Measurements from ENCODE around the gene CENPF.

The CENPF gene

GRCh38 chr1:214602764-214603657, at the start of gene CENPF:
CENPF (plus strand) TSS chr1:214603195; CDS start chr1:214613755, 10,560 bp downstream.
- Histone ChIP-seq H3K4me3 (ENCODE audit: low read length) (peak within 1 kb of the TSS; percentile 84), H3K36me3 (ENCODE audit: control insufficient read depth, insufficient read depth, low read length) (no peaks in the 10 kb centered on the region; the same call in 1 of the 2 replicates), H3K27me3 (ENCODE audit: control insufficient read depth, insufficient read depth, low read length) (no peaks in the 10 kb centered on the region), H3K4me1 (ENCODE audit: control insufficient read depth, insufficient read depth, low read length) (no peaks in the 10 kb centered on the region), H3K27ac (ENCODE audit: low read length) (no peak within 1 kb of the TSS), H3K9me3 (ENCODE audit: control insufficient read depth, insufficient read depth, low read length) (no peaks in the 10 kb centered on the region)
- peak; percentile 98 for DNase-seq (ENCODE audit: low read depth, low spot score)
- no CpG with 5 or more reads among the region's 65 CpGs for WGBS (ENCODE audit: insufficient coverage, insufficient read length)

- Histone ChIP-seq H3K4me1 (ENCODE audit: control insufficient read depth, insufficient read depth, low read length) (peaks cover 2% of the 10 kb centered on the region; the same call in 1 of the 2 replicates), H3K9me3 (ENCODE audit: control insufficient read depth, insufficient read depth, low read length) (no peaks in the 10 kb centered on the region), H3K36me3 (ENCODE audit: control insufficient read depth, insufficient read depth, low read length) (no peaks in the 10 kb centered on the region), H3K27me3 (ENCODE audit: control insufficient read depth, insufficient read depth, low read length) (no peaks in the 10 kb centered on the region), H3K27ac (ENCODE audit: low read length) (no peak overlapping the region), H3K4me3 (ENCODE audit: low read length) (no peak overlapping the region)
- WGBS (ENCODE audit: insufficient coverage, insufficient read length): no CpG with 5 or more reads among the region's 8 CpGs
- DNase-seq (ENCODE audit: low read depth, low spot score): no peak
Observed at GRCh38 chr1:214557952-214558735, 44.9 kb upstream of the CENPF start.

- Histone ChIP-seq H3K9me3 (ENCODE audit: control insufficient read depth, insufficient read depth, low read length) (no peaks in the 10 kb centered on the region), H3K27me3 (ENCODE audit: control insufficient read depth, insufficient read depth, low read length) (no peaks in the 10 kb centered on the region), H3K36me3 (ENCODE audit: control insufficient read depth, insufficient read depth, low read length) (no peaks in the 10 kb centered on the region), H3K4me1 (ENCODE audit: control insufficient read depth, insufficient read depth, low read length) (no peaks in the 10 kb centered on the region), H3K4me3 (ENCODE audit: low read length) (no peak overlapping the region), H3K27ac (ENCODE audit: low read length) (no peak overlapping the region)
- DNase-seq (ENCODE audit: low read depth, low spot score): no peak
Observed at GRCh38 chr1:214563881-214564280, 39.1 kb upstream of the CENPF start.

GRCh38 chr1:214565310-214565709, 37.7 kb upstream of the CENPF start:
- no CpG with 5 or more reads among the region's 1 CpG for WGBS (ENCODE audit: insufficient coverage, insufficient read length)
- Histone ChIP-seq H3K4me3 (ENCODE audit: low read length) (no peak overlapping the region), H3K4me1 (ENCODE audit: control insufficient read depth, insufficient read depth, low read length) (no peaks in the 10 kb centered on the region; the same call in 1 of the 2 replicates), H3K9me3 (ENCODE audit: control insufficient read depth, insufficient read depth, low read length) (no peaks in the 10 kb centered on the region), H3K27ac (ENCODE audit: low read length) (no peak overlapping the region), H3K27me3 (ENCODE audit: control insufficient read depth, insufficient read depth, low read length) (no peaks in the 10 kb centered on the region), H3K36me3 (ENCODE audit: control insufficient read depth, insufficient read depth, low read length) (no peaks in the 10 kb centered on the region)
- no peak for DNase-seq (ENCODE audit: low read depth, low spot score)

- WGBS (ENCODE audit: insufficient coverage, insufficient read length): no CpG with 5 or more reads among the region's 3 CpGs
- H3K36me3 ChIP-seq (ENCODE audit: control insufficient read depth, insufficient read depth, low read length): no peaks in the 10 kb centered on the region
- H3K4me1 ChIP-seq (ENCODE audit: control insufficient read depth, insufficient read depth, low read length): no peaks in the 10 kb centered on the region; the same call in 1 of the 2 replicates
- no peak overlapping the region for H3K27ac ChIP-seq (ENCODE audit: low read length)
- no peak overlapping the region for H3K4me3 ChIP-seq (ENCODE audit: low read length)
- H3K9me3 ChIP-seq (ENCODE audit: control insufficient read depth, insufficient read depth, low read length): no peaks in the 10 kb centered on the region
- no peaks in the 10 kb centered on the region for H3K27me3 ChIP-seq (ENCODE audit: control insufficient read depth, insufficient read depth, low read length)
- no peak for DNase-seq (ENCODE audit: low read depth, low spot score)
Observed at GRCh38 chr1:214566158-214567104, 36.6 kb upstream of the CENPF start.

GRCh38 chr1:214567481-214567980, 35.5 kb upstream of the CENPF start:
- no peak for DNase-seq (ENCODE audit: low read depth, low spot score)
- WGBS (ENCODE audit: insufficient coverage, insufficient read length): no CpG with 5 or more reads among the region's 2 CpGs
- no peaks in the 10 kb centered on the region; the same call in 1 of the 2 replicates for H3K4me1 ChIP-seq (ENCODE audit: control insufficient read depth, insufficient read depth, low read length)

GRCh38 chr1:214568328-214568727, 34.7 kb upstream of the CENPF start:
- Histone ChIP-seq H3K4me3 (ENCODE audit: low read length) (no peak overlapping the region), H3K36me3 (ENCODE audit: control insufficient read depth, insufficient read depth, low read length) (no peaks in the 10 kb centered on the region), H3K4me1 (ENCODE audit: control insufficient read depth, insufficient read depth, low read length) (no peaks in the 10 kb centered on the region; the same call in 1 of the 2 replicates), H3K9me3 (ENCODE audit: control insufficient read depth, insufficient read depth, low read length) (no peaks in the 10 kb centered on the region), H3K27ac (ENCODE audit: low read length) (no peak overlapping the region), H3K27me3 (ENCODE audit: control insufficient read depth, insufficient read depth, low read length) (no peaks in the 10 kb centered on the region)
- WGBS (ENCODE audit: insufficient coverage, insufficient read length): no CpG with 5 or more reads among the region's 4 CpGs
- no peak for DNase-seq (ENCODE audit: low read depth, low spot score)

More at GRCh38 chr1:214567481-214567980, 35.5 kb upstream of the CENPF start:
- no peaks in the 10 kb centered on the region for H3K36me3 ChIP-seq (ENCODE audit: control insufficient read depth, insufficient read depth, low read length)
- H3K27ac ChIP-seq (ENCODE audit: low read length): no peak overlapping the region
- no peaks in the 10 kb centered on the region for H3K27me3 ChIP-seq (ENCODE audit: control insufficient read depth, insufficient read depth, low read length)
- H3K9me3 ChIP-seq (ENCODE audit: control insufficient read depth, insufficient read depth, low read length): no peaks in the 10 kb centered on the region
- H3K4me3 ChIP-seq (ENCODE audit: low read length): no peak overlapping the region

GRCh38 chr1:214569357-214570004, 33.5 kb upstream of the CENPF start:
- Histone ChIP-seq H3K27me3 (ENCODE audit: control insufficient read depth, insufficient read depth, low read length) (no peaks in the 10 kb centered on the region), H3K36me3 (ENCODE audit: control insufficient read depth, insufficient read depth, low read length) (no peaks in the 10 kb centered on the region), H3K4me1 (ENCODE audit: control insufficient read depth, insufficient read depth, low read length) (no peaks in the 10 kb centered on the region; the same call in 1 of the 2 replicates), H3K27ac (ENCODE audit: low read length) (no peak overlapping the region), H3K9me3 (ENCODE audit: control insufficient read depth, insufficient read depth, low read length) (no peaks in the 10 kb centered on the region), H3K4me3 (ENCODE audit: low read length) (no peak overlapping the region)
- WGBS (ENCODE audit: insufficient coverage, insufficient read length): no CpG with 5 or more reads among the region's 2 CpGs
- DNase-seq (ENCODE audit: low read depth, low spot score): no peak

- Histone ChIP-seq H3K4me3 (ENCODE audit: low read length) (no peak overlapping the region), H3K9me3 (ENCODE audit: control insufficient read depth, insufficient read depth, low read length) (no peaks in the 10 kb centered on the region), H3K36me3 (ENCODE audit: control insufficient read depth, insufficient read depth, low read length) (no peaks in the 10 kb centered on the region), H3K4me1 (ENCODE audit: control insufficient read depth, insufficient read depth, low read length) (no peaks in the 10 kb centered on the region; the same call in 1 of the 2 replicates), H3K27ac (ENCODE audit: low read length) (no peak overlapping the region), H3K27me3 (ENCODE audit: control insufficient read depth, insufficient read depth, low read length) (no peaks in the 10 kb centered on the region)
- WGBS (ENCODE audit: insufficient coverage, insufficient read length): no CpG with 5 or more reads among the region's 2 CpGs
- no peak for DNase-seq (ENCODE audit: low read depth, low spot score)
Observed at GRCh38 chr1:214570442-214570841, 32.6 kb upstream of the CENPF start.
